ENCODE data around the gene DLG2.

Gene DLG2

GRCh38 chr11:84234462-84235202 lies 1392.5 kb downstream of the DLG2 start:
- no peak for DNase-seq

GRCh38 chr11:84234011-84234410 lies 1393.1 kb downstream of the DLG2 start:
- no peak for DNase-seq

GRCh38 chr11:84232511-84232910 lies 1394.6 kb downstream of the DLG2 start:
- no peak for DNase-seq

GRCh38 chr11:84230402-84230801 lies 1396.7 kb downstream of the DLG2 start:
- DNase-seq: no peak

- DNase-seq: no peak
Measured at GRCh38 chr11:84227970-84228665, 1399.0 kb downstream of the DLG2 start.

- no peak for DNase-seq
Measured at GRCh38 chr11:84224042-84224441, 1403.1 kb downstream of the DLG2 start.

- DNase-seq: no peak
Measured at GRCh38 chr11:84218318-84218717, 1408.8 kb downstream of the DLG2 start.

- no peak for DNase-seq
Measured at GRCh38 chr11:84215672-84216071, 1411.5 kb downstream of the DLG2 start.

GRCh38 chr11:84214557-84214956 lies 1412.6 kb downstream of the DLG2 start:
- no peak for DNase-seq

GRCh38 chr11:84212468-84213390 lies 1414.4 kb downstream of the DLG2 start:
- DNase-seq: no peak

- DNase-seq: no peak
Measured at GRCh38 chr11:84211896-84212295, 1415.2 kb downstream of the DLG2 start.

GRCh38 chr11:84194696-84195095 lies 1432.4 kb downstream of the DLG2 start:
- no peak for DNase-seq

- DNase-seq: peak; percentile 76
Measured at GRCh38 chr11:84193706-84194105, 1433.4 kb downstream of the DLG2 start.

GRCh38 chr11:84188521-84188920 lies 1438.6 kb downstream of the DLG2 start:
- DNase-seq: no peak

- no peak for DNase-seq
Measured at GRCh38 chr11:84173078-84173477, 1454.1 kb downstream of the DLG2 start.

- no peak for DNase-seq
Measured at GRCh38 chr11:84165139-84165538, 1462.0 kb downstream of the DLG2 start.

GRCh38 chr11:84164728-84165127 lies 1462.4 kb downstream of the DLG2 start:
- DNase-seq: no peak

- DNase-seq: no peak
Measured at GRCh38 chr11:84163116-84163515, 1464.0 kb downstream of the DLG2 start.

GRCh38 chr11:84157639-84158038 lies 1469.5 kb downstream of the DLG2 start:
- no peak for DNase-seq

- no peak for DNase-seq
Measured at GRCh38 chr11:84146826-84147225, 1480.3 kb downstream of the DLG2 start.

- peak; percentile 3 for DNase-seq
Measured at GRCh38 chr11:84145616-84146185, 1481.4 kb downstream of the DLG2 start.

- no peak for DNase-seq
Measured at GRCh38 chr11:84144531-84144930, 1482.6 kb downstream of the DLG2 start.

- no peak for DNase-seq
Measured at GRCh38 chr11:84142411-84142810, 1484.7 kb downstream of the DLG2 start.

All from RPMI8226 (cell line).